ENCODE data around the gene HELZ. TPM values are rescaled to one million over a fixed set of nuclear protein-coding genes. Genes with fewer than 3 reads are reported as not detected.

Gene HELZ
- total RNA-seq, 1 experiment from 2014 or later, result 49.8 TPM

- H3K56ac ChIP-seq (ENCODE audit: insufficient read length, low read depth, low read length), result no peak overlapping the region
- no peaks in the 10 kb centered on the region for H3K79me1 ChIP-seq (ENCODE audit: insufficient read depth, low read depth, low read length, poor library complexity, severe bottlenecking)
- H2BK5ac ChIP-seq (ENCODE audit: insufficient read length, low read length), result no peak overlapping the region
- no peak overlapping the region for H2AFZ ChIP-seq (ENCODE audit: low read length)
- H3K27me3 ChIP-seq (ENCODE audit: insufficient read depth, low read length), result no peaks in the 10 kb centered on the region
- no peak overlapping the region for H3T11ph ChIP-seq (ENCODE audit: low read length)
- no peak overlapping the region for H4K8ac ChIP-seq (replicated peaks; ENCODE audit: insufficient read length, low read depth, low read length)
- no peaks in the 10 kb centered on the region for H3K79me2 ChIP-seq (ENCODE audit: insufficient read depth, low read length)
- no peak overlapping the region for H3K4ac ChIP-seq (ENCODE audit: low read depth, low read length)
- WGBS (ENCODE audit: extremely low coverage, insufficient read length, low lambda C conversion rate), result no CpG with 5 or more reads among the region's 1 CpG
- no peak overlapping the region for H4K5ac ChIP-seq (ENCODE audit: insufficient read length, low read depth, low read length)
- Mint-ChIP-seq H3K9me3 (peaks cover 0 to 2% of the 10 kb centered on the region in 2 experiments; a peak in 1 of 5 replicates), H3K27me3 (ENCODE audit: low read depth) (no peaks in the 10 kb centered on the region), H3K27ac (no peak overlapping the region), H3K4me1 (no peaks in the 10 kb centered on the region), H3K36me3 (ENCODE audit: insufficient read depth in 1 of 3, low read depth in 3 of 3) (peaks cover 15 to 42% (median 26%) of the 10 kb centered on the region in 3 experiments), H3K4me3 (no peak overlapping the region)
- no peak overlapping the region for H2BK12ac ChIP-seq (ENCODE audit: insufficient read length, low read depth, low read length)
- H3K23ac ChIP-seq (ENCODE audit: insufficient read length, low read depth, low read length), result no peak overlapping the region
- DNase-seq, result no peak
- H3K9ac ChIP-seq (ENCODE audit: extremely low read depth, insufficient read length, low read length), result no peak overlapping the region
- no peaks in the 10 kb centered on the region for H4K20me1 ChIP-seq (ENCODE audit: control insufficient read depth, insufficient read depth, insufficient read length)
- no peak overlapping the region for H3K4me2 ChIP-seq (ENCODE audit: insufficient read depth, insufficient read length, low read length)
- H3K14ac ChIP-seq (ENCODE audit: insufficient read depth, low read length), result no peak overlapping the region
- H4K91ac ChIP-seq (ENCODE audit: insufficient read length, low read depth, low read length), result no peak overlapping the region
- no peak overlapping the region for H2BK20ac ChIP-seq (ENCODE audit: low read depth, low read length, poor library complexity, severe bottlenecking)
- H3K4me1 ChIP-seq (ENCODE audit: insufficient read depth, low read length), result no peaks in the 10 kb centered on the region
- no peak overlapping the region for H2BK120ac ChIP-seq (ENCODE audit: low read depth, low read length, poor library complexity, severe bottlenecking)
- H3K18ac ChIP-seq (ENCODE audit: insufficient read length, low read depth, low read length), result no peak overlapping the region
- no peak overlapping the region for H2BK15ac ChIP-seq (ENCODE audit: low read depth, low read length)
- TF ChIP-seq CTCF (conservative IDR thresholded peaks at IDR 0.05), result no peak
- no peaks in the 10 kb centered on the region for H3K23me2 ChIP-seq (ENCODE audit: insufficient read length, low read depth, low read length, poor library complexity, severe bottlenecking)
- no peaks in the 10 kb centered on the region for H3K9me3 ChIP-seq (ENCODE audit: control insufficient read depth, low read depth, low read length)
- no peak overlapping the region for H2AK5ac ChIP-seq (ENCODE audit: insufficient read length, low read length)
- H3K27ac ChIP-seq (ENCODE audit: insufficient read length, low read depth, low read length), result no peak overlapping the region
Measured at GRCh38 chr17:67115401-67115800, 129.6 kb downstream of the HELZ start.

Data from H9 (cell line).